HepG2 (cell line): ENCODE measurements around the gene LINGO1. TPM values are rescaled to one million over a fixed set of nuclear protein-coding genes. Genes with fewer than 3 reads are reported as not detected.
A peak's percentile ranks its signal among the peaks of the same experiment; 100 is the strongest.

Source experiments
- ETV5 ChIP-seq: IDR thresholded peaks from 2 replicates; pipeline ENCODE4 v1.6.1; 2018; ENCODE audit warnings: missing biosample characterization, missing genetic modification reagents, inconsistent platforms, borderline replicate concordance
- FOXA3 ChIP-seq: IDR thresholded peaks from 2 replicates; pipeline ENCODE4 v1.6.1; 2016; ENCODE audit warnings: missing genetic modification reagents, missing compliant biosample characterization
- GATAD2A ChIP-seq: IDR thresholded peaks from 2 replicates; pipeline ENCODE4 v1.6.1; 2016
- HDAC6 ChIP-seq: fragments of 200-600 bp; sonication (generic); IDR thresholded peaks from 2 replicates; pipeline ENCODE4 v1.7.0; 2017; ENCODE audit warnings: mild to moderate bottlenecking, antibody characterized with exemption, low read length, low read depth
- HHEX ChIP-seq: IDR thresholded peaks from 2 replicates; pipeline ENCODE4 v1.6.1; 2016; ENCODE audit warnings: control low read depth
- HOMEZ ChIP-seq: IDR thresholded peaks from 2 replicates; pipeline ENCODE4 v1.6.1; 2016; ENCODE audit warnings: low read depth
- KDM5A ChIP-seq: fragments of 200-600 bp; sonication (generic); IDR thresholded peaks from 2 replicates; pipeline ENCODE4 v1.7.0; 2018; ENCODE audit warnings: antibody characterized with exemption, mild to moderate bottlenecking, low read length, borderline replicate concordance
- MTA1 ChIP-seq: sonication (generic); formaldehyde crosslinking; IDR thresholded peaks from 2 replicates; pipeline ENCODE4 v1.4.0; 2020; ENCODE audit warnings: missing genetic modification reagents, mild to moderate bottlenecking, borderline replicate concordance
- NR1H2 ChIP-seq: sonication (generic); formaldehyde crosslinking; IDR thresholded peaks from 2 replicates; pipeline ENCODE4 v1.8.1; 2022; ENCODE audit warnings: low read depth, missing genetic modification reagents, borderline replicate concordance
- NR2F1 ChIP-seq, 2 experiments: fragments of 450-650 bp in 1 of 2; formaldehyde crosslinking in 1 of 2; IDR thresholded peaks; 2 replicates each; pipeline versions ENCODE4 v1.5.0 to v1.6.1; 2016 to 2020; ENCODE audit warnings: mild to moderate bottlenecking in 1 of 2, missing compliant biosample characterization in 1 of 2, missing genetic modification reagents in 1 of 2, moderate library complexity in 1 of 2
- POGZ ChIP-seq: sonication (generic); formaldehyde crosslinking; IDR thresholded peaks from 2 replicates; pipeline ENCODE4 v1.4.0; 2020; ENCODE audit warnings: mild to moderate bottlenecking, missing genetic modification reagents
- SP4 ChIP-seq: sonication (generic); formaldehyde crosslinking; IDR thresholded peaks from 2 replicates; pipeline ENCODE4 v1.8.1; 2023; ENCODE audit warnings: mild to moderate bottlenecking, missing genetic modification reagents
- TERF1 ChIP-seq: sonication (generic); formaldehyde crosslinking; IDR thresholded peaks from 2 replicates; pipeline ENCODE4 v1.8.0; 2022; ENCODE audit warnings: mild to moderate bottlenecking, missing genetic modification reagents, moderate library complexity
- YEATS2 ChIP-seq: sonication (generic); formaldehyde crosslinking; IDR thresholded peaks from 2 replicates; pipeline ENCODE4 v1.4.0; 2020; ENCODE audit warnings: missing genetic modification reagents, borderline replicate concordance
- ZFP91 ChIP-seq: sonication (generic); formaldehyde crosslinking; IDR thresholded peaks from 2 replicates; pipeline ENCODE4 v1.9.0; 2022; ENCODE audit warnings: missing genetic modification reagents, mild to moderate bottlenecking, borderline replicate concordance
- ZMYM4 ChIP-seq: sonication (generic); formaldehyde crosslinking; IDR thresholded peaks from 2 replicates; pipeline ENCODE4 v1.8.1; 2023; ENCODE audit warnings: mild to moderate bottlenecking, missing genetic modification reagents
- ZNF10 ChIP-seq: sonication (generic); formaldehyde crosslinking; IDR thresholded peaks from 2 replicates; pipeline ENCODE4 v1.4.0; 2020; ENCODE audit warnings: mild to moderate bottlenecking, low read depth, missing genetic modification reagents, borderline replicate concordance
- ZNF256 ChIP-seq: sonication (generic); formaldehyde crosslinking; conservative IDR thresholded peaks from 2 replicates; pipeline ENCODE4 v1.4.0; 2020; ENCODE audit warnings: missing genetic modification reagents
- ZNF383 ChIP-seq: sonication (generic); formaldehyde crosslinking; IDR thresholded peaks from 2 replicates; pipeline ENCODE4 v1.4.0; 2020; ENCODE audit warnings: missing genetic modification reagents, mild to moderate bottlenecking, borderline replicate concordance
- ZNF430 ChIP-seq: sonication (generic); formaldehyde crosslinking; IDR thresholded peaks from 2 replicates; pipeline ENCODE4 v1.9.0; 2021; ENCODE audit warnings: mild to moderate bottlenecking, missing genetic modification reagents
- ZNF616 ChIP-seq: sonication (generic); formaldehyde crosslinking; IDR thresholded peaks from 2 replicates; pipeline ENCODE4 v1.5.0; 2020; ENCODE audit warnings: low read depth, mild to moderate bottlenecking, missing genetic modification reagents
- ZNF660 ChIP-seq: sonication (generic); formaldehyde crosslinking; IDR thresholded peaks from 2 replicates; pipeline ENCODE4 v1.5.1; 2020; ENCODE audit warnings: mild to moderate bottlenecking, low read depth, missing genetic modification reagents, borderline replicate concordance
- ZNF777 ChIP-seq: sonication (generic); formaldehyde crosslinking; IDR thresholded peaks from 2 replicates; pipeline ENCODE4 v1.4.0; 2020; ENCODE audit warnings: missing genetic modification reagents
- ZNF790 ChIP-seq: sonication (generic); formaldehyde crosslinking; IDR thresholded peaks from 2 replicates; pipeline ENCODE4 v1.8.0; 2022; ENCODE audit warnings: missing genetic modification reagents, mild to moderate bottlenecking, borderline replicate concordance
- ZNF850 ChIP-seq: sonication (generic); formaldehyde crosslinking; conservative IDR thresholded peaks from 2 replicates; pipeline ENCODE4 v1.9.0; 2021; ENCODE audit warnings: mild to moderate bottlenecking, missing genetic modification reagents
- ZSCAN12 ChIP-seq: sonication (generic); formaldehyde crosslinking; IDR thresholded peaks from 2 replicates; pipeline ENCODE4 v1.9.0; 2021; ENCODE audit warnings: mild to moderate bottlenecking, missing genetic modification reagents
- polyA plus RNA-seq, 8 experiments: library from polyadenylated mRNA; depleted of rRNA in 3 of 8; stranded (reverse) in 7 of 8; unstranded in 1 of 8; fragments of >200 nt; fragmentation: Illumina TruSeq in 4 of 8; extraction: Trizol in 4 of 8; gene quantifications; 2 replicates each; pipeline versions ENCODE4 v1.2.1 to v1.2.3, GENCODE V29; 2011 to 2016; ENCODE audit warnings: low read depth in 4 of 8, missing spikeins in 1 of 8, mixed read lengths in 1 of 8; ENCODE audit not compliant: insufficient read depth in 1 of 8
- total RNA-seq, 5 experiments: library from RNA; depleted of rRNA; stranded (reverse); fragments of >200 nt; fragmentation: Illumina TruSeq; extraction: Trizol; gene quantifications; 2 replicates each; pipeline ENCODE4 v1.2.3, GENCODE V29; 2016; ENCODE audit warnings: low read depth in 1 of 5

The LINGO1 gene
- total and polyA plus RNA-seq, 2 of the 13 experiments (the other 11 are each of a cell fraction or from before 2014, with no cell fraction given): 0.07 TPM; not detected in 1

- no peak for TF ChIP-seq ZNF616 (CRISPR knock-in tag)
- TF ChIP-seq MTA1: no peak
- TF ChIP-seq ZNF660 (CRISPR knock-in tag): no peak
- TF ChIP-seq NR2F1 (CRISPR knock-in tag; IDR thresholded peaks at IDR 0.05): no peak
- TF ChIP-seq SP4 (CRISPR knock-in tag): no peak
- TF ChIP-seq HHEX (CRISPR knock-in tag): no peak
- TF ChIP-seq ZFP91 (CRISPR knock-in tag): peak; percentile 90
- no peak for TF ChIP-seq ZNF790 (CRISPR knock-in tag)
- peak; percentile 85 for TF ChIP-seq ZNF777
- no peak for TF ChIP-seq KDM5A
- TF ChIP-seq ZNF850: no peak
- TF ChIP-seq ZMYM4 (CRISPR knock-in tag): peak; percentile 81
- TF ChIP-seq ZSCAN12: peak; percentile 62; the same call in 1 of the 2 replicates
- TF ChIP-seq ZNF383: no peak
- peak; percentile 20; the same call in 1 of the 2 replicates for TF ChIP-seq FOXA3 (CRISPR knock-in tag)
- TF ChIP-seq HDAC6: no peak
- peak; percentile 37; the same call in 1 of the 2 replicates for TF ChIP-seq POGZ (CRISPR knock-in tag)
- peak; percentile 76 for TF ChIP-seq ETV5 (CRISPR knock-in tag)
- peak; percentile 80; the same call in 1 of the 2 replicates for TF ChIP-seq ZNF430 (CRISPR knock-in tag)
- no peak for TF ChIP-seq NR1H2 (CRISPR knock-in tag)
- 0 out of 2 replicates have a peak, but pooled peaks have one; percentile 25 for TF ChIP-seq YEATS2 (CRISPR knock-in tag)
- TF ChIP-seq GATAD2A (CRISPR knock-in tag): peak; percentile 65
- no peak for TF ChIP-seq HOMEZ (CRISPR knock-in tag)
- no peak for TF ChIP-seq ZNF10 (CRISPR knock-in tag)
- TF ChIP-seq TERF1 (CRISPR knock-in tag): no peak
- TF ChIP-seq ZNF256: peak; percentile 72; the same call in 1 of the 2 replicates
Observed at GRCh38 chr15:77633134-77633912, 611 bp upstream of the LINGO1 start (continued).
